Ectodermal cell (in vitro differentiated cells): ENCODE results near the gene KIZ.

Source experiments
- H3K27ac ChIP-seq: 2 replicates; pipeline ENCODE4 v1.7.0; 2013; ENCODE audit warnings: mild to moderate bottlenecking, low read depth, low read length; ENCODE audit not compliant: insufficient read depth, poor library complexity, severe bottlenecking
- H3K27me3 ChIP-seq: 2 replicates; pipeline ENCODE4 v1.7.0; 2013; ENCODE audit warnings: mild to moderate bottlenecking, low read length; ENCODE audit not compliant: insufficient read depth, control insufficient read depth, poor library complexity, severe bottlenecking
- H3K36me3 ChIP-seq: one replicate; pipeline ENCODE4 v1.7.0; 2013; ENCODE audit warnings: low read length; ENCODE audit not compliant: control insufficient read depth, insufficient read depth
- H3K4me1 ChIP-seq: one replicate; pipeline ENCODE4 v1.7.0; 2013; ENCODE audit warnings: low read length; ENCODE audit not compliant: control insufficient read depth, insufficient read depth
- H3K4me3 ChIP-seq: 2 replicates; pipeline ENCODE4 v1.7.0; 2013; ENCODE audit warnings: low read depth, low read length, control low read depth; ENCODE audit not compliant: insufficient read depth
- H3K9me3 ChIP-seq: 2 replicates; pipeline ENCODE4 v1.7.0; 2013; ENCODE audit warnings: mild to moderate bottlenecking, low read length, moderate library complexity; ENCODE audit not compliant: control insufficient read depth
- WGBS, 2 experiments: methylation state at CpG; one replicate each; pipeline ENCODE4 v1.1.7; 2013; ENCODE audit warnings: missing lambda C conversion rate in 2 of 2; 5-methylcytosine and 5-hydroxymethylcytosine counted together

KIZ gene

DNA sequence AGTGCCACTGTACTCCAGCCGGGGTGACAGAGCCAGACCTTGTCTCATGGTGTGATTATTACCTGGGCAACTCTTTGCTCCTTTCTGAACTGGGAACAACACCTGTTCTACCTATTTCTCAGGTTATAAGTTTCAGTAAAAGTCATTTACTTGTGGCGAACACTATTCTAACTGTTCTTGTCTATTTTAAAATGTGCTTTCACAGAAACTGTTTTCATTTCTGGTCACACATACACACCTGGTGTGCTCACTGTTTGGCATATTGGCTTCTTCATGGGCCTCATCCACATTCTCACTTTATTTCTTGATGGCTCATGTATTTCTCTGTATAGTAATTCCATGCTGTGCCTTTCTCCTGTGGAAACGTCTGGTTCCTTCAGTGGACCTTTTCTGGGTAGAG is 146.8 kb downstream of the KIZ start:
- no peaks in the 10 kb centered on the region for H3K9me3 ChIP-seq
- no peaks in the 10 kb centered on the region for H3K4me1 ChIP-seq
- H3K27ac ChIP-seq: no peak overlapping the region
- no peaks in the 10 kb centered on the region for H3K27me3 ChIP-seq
- WGBS, 2 experiments: 93 to 95% methylated on average over 3 of the region's 3 CpGs
- H3K4me3 ChIP-seq: no peak overlapping the region
- no peaks in the 10 kb centered on the region for H3K36me3 ChIP-seq

GRCh38 chr20:21273755-21274386 is 148.0 kb downstream of the KIZ start:
- H3K4me3 ChIP-seq: no peak overlapping the region
- no peaks in the 10 kb centered on the region for H3K9me3 ChIP-seq
- no peaks in the 10 kb centered on the region for H3K27me3 ChIP-seq
- WGBS, 2 experiments: 94 to 95% methylated on average over 8 of the region's 8 CpGs
- no peaks in the 10 kb centered on the region for H3K36me3 ChIP-seq
- no peak overlapping the region for H3K27ac ChIP-seq
- H3K4me1 ChIP-seq: no peaks in the 10 kb centered on the region

- H3K4me3 ChIP-seq: no peak overlapping the region
- no peaks in the 10 kb centered on the region for H3K36me3 ChIP-seq
- H3K27me3 ChIP-seq: no peaks in the 10 kb centered on the region
- no peaks in the 10 kb centered on the region for H3K9me3 ChIP-seq
- H3K27ac ChIP-seq: no peak overlapping the region
- WGBS, 2 experiments: 87 to 97% methylated on average over 2 of the region's 2 CpGs
- H3K4me1 ChIP-seq: no peaks in the 10 kb centered on the region
Measured at GRCh38 chr20:21278829-21279228, 152.9 kb downstream of the KIZ start.

DNA sequence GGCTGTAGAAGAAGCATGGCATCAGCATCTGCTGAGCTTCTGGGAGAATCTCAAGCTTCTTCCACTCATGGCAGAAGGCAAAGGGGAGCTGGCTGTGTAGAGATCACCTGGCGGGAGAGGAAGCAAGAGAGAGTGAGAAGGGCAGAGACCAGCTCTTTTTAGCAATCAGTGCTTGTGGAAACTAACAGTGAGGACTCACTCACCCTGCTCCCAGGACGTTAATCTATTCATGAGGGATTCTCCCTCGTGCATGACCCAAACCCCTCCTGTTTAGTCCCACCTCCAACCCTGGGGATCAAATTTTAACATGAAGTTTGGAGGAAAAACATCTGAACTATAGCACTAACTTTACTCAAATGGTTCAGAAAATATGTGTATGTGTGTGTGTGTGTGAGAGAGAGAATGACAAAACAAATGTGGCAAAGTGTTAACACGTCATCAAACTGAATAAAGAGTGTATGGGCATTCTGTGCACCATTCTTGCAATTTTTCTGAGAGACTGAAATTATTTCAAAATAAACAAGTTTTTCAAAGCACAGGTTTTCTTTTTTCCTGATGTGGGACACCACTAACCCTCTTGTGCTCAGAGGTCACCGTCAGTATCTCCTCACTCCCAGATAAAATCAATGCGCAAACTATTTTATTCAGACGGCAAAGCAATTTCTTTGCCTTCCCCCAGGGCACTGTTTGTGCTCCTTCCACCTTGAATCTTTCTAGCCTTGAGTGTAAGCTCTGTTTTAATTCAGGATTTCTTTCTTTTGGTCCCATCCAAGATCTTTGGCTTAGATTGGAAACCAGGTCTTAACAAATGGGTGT is 154.0 kb downstream of the KIZ start:
- Histone ChIP-seq H3K27me3 (no peaks in the 10 kb centered on the region), H3K4me3 (no peak overlapping the region), H3K36me3 (no peaks in the 10 kb centered on the region), H3K27ac (no peak overlapping the region), H3K9me3 (no peaks in the 10 kb centered on the region), H3K4me1 (no peaks in the 10 kb centered on the region)
- 74 to 76% methylated on average over 7 of the region's 7 CpGs for WGBS, 2 experiments

GRCh38 chr20:21280522-21281016 is 154.7 kb downstream of the KIZ start:
- no peak overlapping the region for H3K27ac ChIP-seq
- H3K27me3 ChIP-seq: no peaks in the 10 kb centered on the region
- H3K4me1 ChIP-seq: no peaks in the 10 kb centered on the region
- no peaks in the 10 kb centered on the region for H3K9me3 ChIP-seq
- H3K36me3 ChIP-seq: no peaks in the 10 kb centered on the region
- 76 to 83% methylated on average over 3 of the region's 3 CpGs for WGBS, 2 experiments
- no peak overlapping the region for H3K4me3 ChIP-seq

- H3K27me3 ChIP-seq: no peaks in the 10 kb centered on the region
- no peaks in the 10 kb centered on the region for H3K36me3 ChIP-seq
- WGBS, 2 experiments: 82 to 93% methylated on average over 4 of the region's 4 CpGs
- H3K9me3 ChIP-seq: no peaks in the 10 kb centered on the region
- no peak overlapping the region for H3K4me3 ChIP-seq
- H3K27ac ChIP-seq: no peak overlapping the region
- no peaks in the 10 kb centered on the region for H3K4me1 ChIP-seq
Measured at GRCh38 chr20:21286775-21287174, 160.9 kb downstream of the KIZ start.

GRCh38 chr20:21288587-21289370 is 162.9 kb downstream of the KIZ start:
- no peak overlapping the region for H3K27ac ChIP-seq
- H3K4me1 ChIP-seq: no peaks in the 10 kb centered on the region
- no peaks in the 10 kb centered on the region for H3K9me3 ChIP-seq
- H3K4me3 ChIP-seq: no peak overlapping the region
- 90 to 92% methylated on average over 14 of the region's 14 CpGs for WGBS, 2 experiments
- no peaks in the 10 kb centered on the region for H3K36me3 ChIP-seq
- no peaks in the 10 kb centered on the region for H3K27me3 ChIP-seq

- Histone ChIP-seq H3K9me3 (no peaks in the 10 kb centered on the region), H3K4me1 (no peaks in the 10 kb centered on the region), H3K27ac (no peak overlapping the region), H3K36me3 (no peaks in the 10 kb centered on the region), H3K4me3 (no peak overlapping the region), H3K27me3 (no peaks in the 10 kb centered on the region)
- 61 to 65% methylated on average over 2 of the region's 2 CpGs for WGBS, 2 experiments
Measured at GRCh38 chr20:21289651-21290050, 163.8 kb downstream of the KIZ start.

- H3K27me3 ChIP-seq: no peaks in the 10 kb centered on the region
- no peaks in the 10 kb centered on the region for H3K36me3 ChIP-seq
- 84 to 91% methylated on average over 1 to 2 of the region's 2 CpGs for WGBS, 2 experiments
- no peak overlapping the region for H3K27ac ChIP-seq
- H3K9me3 ChIP-seq: no peaks in the 10 kb centered on the region
- H3K4me3 ChIP-seq: no peak overlapping the region
- no peaks in the 10 kb centered on the region for H3K4me1 ChIP-seq
Measured at GRCh38 chr20:21291026-21291425, 165.1 kb downstream of the KIZ start.

DNA sequence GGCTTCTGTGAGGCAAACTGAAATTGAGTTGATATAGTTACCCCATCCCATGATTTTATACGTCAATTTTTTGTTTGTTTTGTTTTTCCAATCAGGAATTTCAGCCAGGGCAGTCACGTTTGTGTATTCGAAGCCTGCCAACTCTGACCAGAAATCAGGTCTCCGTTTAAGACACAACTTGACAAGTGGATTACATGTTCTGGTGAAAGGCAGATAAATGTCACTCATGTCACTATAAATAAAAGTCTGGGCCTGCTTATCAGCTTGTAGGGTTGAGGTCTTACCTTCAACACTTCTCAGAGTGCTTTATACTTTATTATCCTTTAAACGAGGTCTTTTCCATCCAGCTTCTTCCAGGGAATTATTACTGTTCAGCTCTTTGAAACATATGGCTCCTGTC is 168.9 kb downstream of the KIZ start:
- no peaks in the 10 kb centered on the region for H3K9me3 ChIP-seq
- H3K36me3 ChIP-seq: no peaks in the 10 kb centered on the region
- WGBS, 2 experiments: 89 to 95% methylated on average over 5 of the region's 5 CpGs
- H3K4me3 ChIP-seq: no peak overlapping the region
- no peaks in the 10 kb centered on the region for H3K4me1 ChIP-seq
- H3K27me3 ChIP-seq: no peaks in the 10 kb centered on the region
- H3K27ac ChIP-seq: no peak overlapping the region
